ENCODE results near the gene RMRP.

GRCh38 chr9:35646153-35646532 is 11.7 kb downstream of the RMRP start:
- no peak for TF ChIP-seq CTCF (IDR thresholded peaks at IDR 0.05; ENCODE audit: low read depth, low read length)
- TF ChIP-seq MYC (IDR thresholded peaks at IDR 0.05; ENCODE audit: low read depth, low read length) = no peak
